WTC11 (cell line): ENCODE data around the gene SERPIND1. TPM values are rescaled to one million over a fixed set of nuclear protein-coding genes. Genes with fewer than 3 reads are reported as not detected.
"Not testable (repeated sequence)": the region's sequence is repeated elsewhere in the genome, so short reads cannot be mapped to it uniquely, and the experiment has no call there.

Source experiments
- ATAC-seq: fragments of 200-7000 bp; cut with Tn5 transposase; 2 replicates; pipeline ENCODE4 v1.10.0; 2021; ENCODE audit warnings: mild to moderate bottlenecking, moderate library complexity
- CTCF ChIA-PET: fragments of 300-600 bp; sonication (Branson Sonifier 250); formaldehyde crosslinking; loops from one replicate; lab custom pipeline; 2021; ENCODE audit warnings: antibody characterized with exemption; lab: Charles Lee
- POLR2A ChIA-PET: fragments of 350-600 bp; sonication (Branson Sonifier 250); formaldehyde crosslinking; loops from one replicate; lab custom pipeline; 2021; ENCODE audit warnings: antibody characterized with exemption; lab: Charles Lee
- DNase-seq: peaks from one replicate; pipeline ENCODE4 v3.0.0; 2021; ENCODE audit warnings: low spot score
- H3K27ac Mint-ChIP-seq: 2 replicates; pipeline ENCODE4 v1.8.0; 2021; ENCODE audit warnings: mixed read lengths
- H3K27me3 Mint-ChIP-seq: 2 replicates; pipeline ENCODE4 v1.8.0; 2021; ENCODE audit warnings: low read depth, mild to moderate bottlenecking, moderate library complexity, mixed read lengths
- H3K36me3 Mint-ChIP-seq: 2 replicates; pipeline ENCODE4 v1.8.0; 2021; ENCODE audit warnings: mixed read lengths
- H3K4me1 Mint-ChIP-seq: 2 replicates; pipeline ENCODE4 v1.8.0; 2022; ENCODE audit warnings: mixed read lengths
- H3K4me3 Mint-ChIP-seq: 2 replicates; pipeline ENCODE4 v1.8.0; 2021; ENCODE audit warnings: mild to moderate bottlenecking, moderate library complexity, mixed read lengths
- H3K9me3 Mint-ChIP-seq: 2 replicates; pipeline ENCODE4 v1.8.0; 2021; ENCODE audit warnings: mixed read lengths
- AR ChIP-seq: fragments of 250-450 bp; sonication (Bioruptor Pico); IDR thresholded peaks from 2 replicates; pipeline ENCODE4 v1.9.0; 2021; ENCODE audit warnings: mild to moderate bottlenecking
- ATF1 ChIP-seq: sonication (generic); formaldehyde crosslinking; IDR thresholded peaks from 2 replicates; pipeline ENCODE4 v1.8.1; 2023; ENCODE audit warnings: mild to moderate bottlenecking, moderate library complexity, missing genetic modification reagents
- CTCF ChIP-seq: fragments of 200-600 bp; IDR thresholded peaks from 2 replicates; pipeline ENCODE4 v1.8.0; 2022; ENCODE audit warnings: antibody characterized with exemption
- ELF4 ChIP-seq: sonication (generic); formaldehyde crosslinking; IDR thresholded peaks from 2 replicates; pipeline ENCODE4 v1.8.1; 2022; ENCODE audit warnings: low read depth, mild to moderate bottlenecking, moderate library complexity, missing genetic modification reagents
- ESRRA ChIP-seq: sonication (generic); formaldehyde crosslinking; IDR thresholded peaks from 2 replicates; pipeline ENCODE4 v1.8.1; 2022; ENCODE audit warnings: mild to moderate bottlenecking, missing genetic modification reagents, borderline replicate concordance
- ETV6 ChIP-seq: sonication (generic); formaldehyde crosslinking; IDR thresholded peaks from 2 replicates; pipeline ENCODE4 v1.8.1; 2022; ENCODE audit warnings: mild to moderate bottlenecking, missing genetic modification reagents
- FOXP1 ChIP-seq: sonication (generic); formaldehyde crosslinking; IDR thresholded peaks from 2 replicates; pipeline ENCODE4 v1.8.0; 2022; ENCODE audit warnings: missing genetic modification reagents, mild to moderate bottlenecking, moderate library complexity, borderline replicate concordance
- GTF2I ChIP-seq: fragments of 250-450 bp; sonication (Bioruptor Pico); conservative IDR thresholded peaks from 2 replicates; pipeline ENCODE4 v1.4.0; 2021; ENCODE audit warnings: mild to moderate bottlenecking
- MYBL2 ChIP-seq: sonication (generic); formaldehyde crosslinking; IDR thresholded peaks from 2 replicates; pipeline ENCODE4 v1.8.1; 2023; ENCODE audit warnings: mild to moderate bottlenecking, moderate library complexity, missing genetic modification reagents
- NR1H2 ChIP-seq: sonication (generic); formaldehyde crosslinking; IDR thresholded peaks from 2 replicates; pipeline ENCODE4 v1.9.0; 2021; ENCODE audit warnings: mild to moderate bottlenecking, moderate library complexity, missing genetic modification reagents
- PRDM15 ChIP-seq: sonication (generic); formaldehyde crosslinking; IDR thresholded peaks from 2 replicates; pipeline ENCODE4 v1.8.0; 2022; ENCODE audit warnings: missing genetic modification reagents
- PRRX2 ChIP-seq: fragments of 250-450 bp; sonication (Bioruptor Pico); IDR thresholded peaks from 2 replicates; pipeline ENCODE4 v1.8.0; 2021; ENCODE audit warnings: mild to moderate bottlenecking
- RELA ChIP-seq: sonication (generic); formaldehyde crosslinking; IDR thresholded peaks from 2 replicates; pipeline ENCODE4 v1.8.1; 2022; ENCODE audit warnings: missing genetic modification reagents, mild to moderate bottlenecking, borderline replicate concordance
- SMAD4 ChIP-seq: sonication (generic); formaldehyde crosslinking; IDR thresholded peaks from 2 replicates; pipeline ENCODE4 v1.8.0; 2022; ENCODE audit warnings: mild to moderate bottlenecking, missing genetic modification reagents
- TCF7 ChIP-seq: sonication (generic); formaldehyde crosslinking; IDR thresholded peaks from 2 replicates; pipeline ENCODE4 v1.8.0; 2022; ENCODE audit warnings: mild to moderate bottlenecking, low read depth, missing genetic modification reagents, moderate library complexity
- ZNF263 ChIP-seq: sonication (generic); formaldehyde crosslinking; IDR thresholded peaks from 2 replicates; pipeline ENCODE4 v1.8.1; 2022; ENCODE audit warnings: low read depth, mild to moderate bottlenecking, moderate library complexity, missing genetic modification reagents
- total RNA-seq: library from RNA; stranded (reverse); gene quantifications from 3 replicates; pipeline ENCODE4 v1.2.3, GENCODE V29; 2021
- TF ChIP-seq, protein P1 (sequence below): sonication (generic); formaldehyde crosslinking; IDR thresholded peaks from 2 replicates; pipeline ENCODE4 v1.8.1; 2023; ENCODE audit warnings: mild to moderate bottlenecking, missing genetic modification reagents, moderate library complexity
- TF ChIP-seq, protein P2 (sequence below): sonication (generic); formaldehyde crosslinking; IDR thresholded peaks from 2 replicates; pipeline ENCODE4 v1.8.0; 2022; ENCODE audit warnings: mild to moderate bottlenecking, missing genetic modification reagents

SERPIND1 gene
- total RNA-seq, 1 experiment from 2014 or later, result 0.22 TPM

DNA sequence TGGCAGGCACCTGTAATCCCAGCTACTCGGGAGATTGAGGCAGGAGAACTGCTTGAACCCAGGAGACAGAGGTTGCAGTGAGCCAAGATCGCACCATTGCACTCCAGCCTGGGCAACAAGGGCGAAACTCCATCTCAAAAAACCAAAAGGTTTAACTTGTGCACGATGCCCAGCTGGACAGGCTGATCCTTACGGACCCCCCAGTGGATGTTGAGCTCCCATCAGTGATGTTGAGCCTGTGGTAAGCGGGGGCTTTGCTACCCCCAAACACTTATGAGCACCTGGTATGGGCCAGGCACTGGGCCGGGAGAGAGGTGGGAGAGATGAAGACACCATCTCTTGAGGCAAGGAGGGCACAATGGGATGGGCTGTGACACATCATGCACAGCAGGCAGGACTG, 7.4 kb upstream of the SERPIND1 start (continued):
- TF ChIP-seq MYBL2 (CRISPR knock-in tag) (no peak), ETV6 (CRISPR knock-in tag) (no peak), NR1H2 (CRISPR knock-in tag) (no peak), GTF2I (no peak), TCF7 (no peak), ATF1 (CRISPR knock-in tag) (no peak)
- TF ChIP-seq, protein P1, sequence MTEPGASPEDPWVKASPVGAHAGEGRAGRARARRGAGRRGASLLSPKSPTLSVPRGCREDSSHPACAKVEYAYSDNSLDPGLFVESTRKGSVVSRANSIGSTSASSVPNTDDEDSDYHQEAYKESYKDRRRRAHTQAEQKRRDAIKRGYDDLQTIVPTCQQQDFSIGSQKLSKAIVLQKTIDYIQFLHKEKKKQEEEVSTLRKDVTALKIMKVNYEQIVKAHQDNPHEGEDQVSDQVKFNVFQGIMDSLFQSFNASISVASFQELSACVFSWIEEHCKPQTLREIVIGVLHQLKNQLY (CRISPR knock-in tag), result no peak

- H3K27ac Mint-ChIP-seq, POLR2A ChIA-PET, H3K9me3 Mint-ChIP-seq, DNase-seq, ATAC-seq, H3K4me3 Mint-ChIP-seq, H3K27me3 Mint-ChIP-seq, H3K4me1 Mint-ChIP-seq, H3K36me3 Mint-ChIP-seq: not testable (repeated sequence)
- CTCF ChIA-PET, result interaction anchor here (1.5 kb wide), 1 partner anchor 10 kb away, joined by 4 read pairs; no protein-coding TSS in a partner anchor
Observed at GRCh38 chr22:20769496-20769826, 4.5 kb upstream of the SERPIND1 start.

DNA sequence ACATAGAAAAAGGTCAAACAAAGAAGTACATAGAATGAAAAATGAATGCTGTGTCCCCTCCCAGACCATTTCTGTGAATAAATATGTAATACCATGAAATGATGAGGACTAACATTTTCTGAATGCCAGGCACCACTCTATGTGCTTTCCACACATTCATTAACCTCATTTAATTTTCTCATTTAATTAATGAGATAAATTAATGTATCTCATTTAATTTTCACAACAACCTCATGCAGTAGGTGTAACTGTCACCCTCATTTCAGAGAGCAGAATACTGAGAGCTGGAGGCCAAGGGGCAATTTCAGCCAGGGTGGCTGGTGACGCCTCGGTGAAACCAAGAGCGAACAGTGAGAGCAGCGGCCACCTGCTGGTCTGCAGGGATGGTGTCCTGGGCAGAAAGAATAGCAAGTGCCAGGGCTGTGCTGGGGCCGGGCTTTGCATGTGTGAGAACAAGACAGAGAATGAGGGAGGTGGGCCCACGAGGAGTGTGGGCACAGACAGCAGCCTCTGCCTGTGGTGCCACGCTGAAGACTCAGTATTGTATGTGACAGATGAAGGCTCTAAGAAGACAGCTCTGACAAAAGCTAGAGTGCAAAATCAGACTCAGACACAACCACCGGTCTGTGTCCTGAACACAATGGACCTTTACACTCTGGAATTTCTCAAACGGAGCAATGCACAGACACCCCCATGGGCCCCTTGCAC, 1.8 kb upstream of the SERPIND1 start:
- TF ChIP-seq, protein P1 (CRISPR knock-in tag), result no peak
- TF ChIP-seq ELF4 (CRISPR knock-in tag) (no peak), FOXP1 (CRISPR knock-in tag) (no peak), CTCF (no peak), AR (CRISPR knock-in tag) (no peak)
- CTCF ChIA-PET, result interaction anchor here (1.4 kb wide), 1 partner anchor 13 kb away, joined by 6 read pairs; no protein-coding TSS in a partner anchor
- H3K4me3 Mint-ChIP-seq, result no peak overlapping the region
- ATAC-seq (peak; percentile 55; the same call in 1 of the 2 replicates), DNase-seq (peak; percentile 35)
- POLR2A ChIA-PET, result no interaction called here
- H3K9me3 Mint-ChIP-seq, result no peaks in the 10 kb centered on the region
- no peaks in the 10 kb centered on the region for H3K36me3 Mint-ChIP-seq
- H3K27ac Mint-ChIP-seq, result no peak overlapping the region
- no peaks in the 10 kb centered on the region for H3K4me1 Mint-ChIP-seq
- no peaks in the 10 kb centered on the region for H3K27me3 Mint-ChIP-seq

- no peak overlapping the region for H3K27ac Mint-ChIP-seq
- no peak overlapping the region for H3K4me3 Mint-ChIP-seq
- peaks cover 12% of the 10 kb centered on the region for H3K4me1 Mint-ChIP-seq
- H3K27me3 Mint-ChIP-seq, result no peaks in the 10 kb centered on the region
- no peaks in the 10 kb centered on the region for H3K36me3 Mint-ChIP-seq
- DNase-seq (no peak), ATAC-seq (no peak)
- no peaks in the 10 kb centered on the region for H3K9me3 Mint-ChIP-seq
- CTCF ChIA-PET, result no interaction called here
- POLR2A ChIA-PET, result no interaction called here
- TF ChIP-seq PRDM15 (CRISPR knock-in tag) (no peak), NR1H2 (CRISPR knock-in tag) (no peak), ZNF263 (CRISPR knock-in tag) (no peak), RELA (CRISPR knock-in tag) (no peak), PRRX2 (CRISPR knock-in tag) (no peak), ESRRA (CRISPR knock-in tag) (no peak), SMAD4 (CRISPR knock-in tag) (no peak)
- TF ChIP-seq, protein P2, sequence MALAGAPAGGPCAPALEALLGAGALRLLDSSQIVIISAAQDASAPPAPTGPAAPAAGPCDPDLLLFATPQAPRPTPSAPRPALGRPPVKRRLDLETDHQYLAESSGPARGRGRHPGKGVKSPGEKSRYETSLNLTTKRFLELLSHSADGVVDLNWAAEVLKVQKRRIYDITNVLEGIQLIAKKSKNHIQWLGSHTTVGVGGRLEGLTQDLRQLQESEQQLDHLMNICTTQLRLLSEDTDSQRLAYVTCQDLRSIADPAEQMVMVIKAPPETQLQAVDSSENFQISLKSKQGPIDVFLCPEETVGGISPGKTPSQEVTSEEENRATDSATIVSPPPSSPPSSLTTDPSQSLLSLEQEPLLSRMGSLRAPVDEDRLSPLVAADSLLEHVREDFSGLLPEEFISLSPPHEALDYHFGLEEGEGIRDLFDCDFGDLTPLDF (CRISPR knock-in tag), result no peak
Observed at GRCh38 chr22:20774882-20775281, 969 bp downstream of the SERPIND1 start.
